Upper lobe of left lung (tissue), 4 donors: ENCODE results near the gene VWA8.

Experiments used
- CTCF ChIP-seq, 6 experiments: fragments of 450-650 bp in 4 of 6; fragments of 200-600 bp in 2 of 6; sonication (generic) in 2 of 6; IDR thresholded peaks; one replicate each; pipeline ENCODE4 v1.5.1; 2016 to 2019; ENCODE audit warnings: antibody characterized with exemption in 6 of 6
- POLR2A ChIP-seq, 4 donors: fragments of 450-650 bp; IDR thresholded peaks; one replicate each; pipeline ENCODE4 v1.5.1; 2016 to 2017; ENCODE audit warnings: antibody characterized with exemption in 4 of 4, mild to moderate bottlenecking in 2 of 4
- POLR2AphosphoS5 ChIP-seq, 2 donors: sonication (generic); formaldehyde crosslinking; IDR thresholded peaks; one replicate each; pipeline ENCODE4 v1.5.1; 2017; ENCODE audit warnings: antibody characterized with exemption in 2 of 2

DNA sequence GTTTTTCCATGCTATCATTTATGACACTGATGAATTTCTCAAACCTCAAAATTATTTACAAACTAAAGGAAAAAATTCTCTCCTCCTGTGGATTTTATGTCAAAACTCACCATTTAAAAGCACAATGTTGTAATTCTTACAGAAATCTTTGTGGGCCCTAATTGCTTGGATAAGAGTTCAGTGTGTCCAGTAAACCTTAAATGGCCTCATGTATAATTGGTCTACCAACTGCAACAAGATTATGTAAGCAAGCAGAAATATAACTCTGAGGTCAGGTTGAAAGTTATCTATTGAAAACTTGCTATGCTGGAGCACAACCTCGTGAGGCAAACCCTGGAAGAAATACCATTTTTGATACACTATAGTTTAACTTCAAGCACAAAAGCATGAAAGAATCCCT lies 22.0 kb downstream of the VWA8 start:
- no peak for TF ChIP-seq CTCF (IDR thresholded peaks at IDR 0.05)
- no peak for TF ChIP-seq POLR2A (IDR thresholded peaks at IDR 0.05)
- TF ChIP-seq POLR2AphosphoS5 (IDR thresholded peaks at IDR 0.05): no peak
